H1 (cell line): ENCODE results near the gene RASGRP1. TPM values are rescaled to one million over a fixed set of nuclear protein-coding genes. Genes with fewer than 3 reads are reported as not detected.

Experiments used
- CTCF ChIA-PET: fragments of 300-600 bp; sonication (Branson Sonifier 250); formaldehyde crosslinking; loops from one replicate; lab custom pipeline; 2021; ENCODE audit not compliant: partially characterized antibody; lab: Charles Lee
- POLR2A ChIA-PET: fragments of 300-600 bp; sonication (Branson Sonifier 250); formaldehyde crosslinking; loops from one replicate; lab custom pipeline; 2021; ENCODE audit warnings: inconsistent platforms; ENCODE audit not compliant: partially characterized antibody; lab: Charles Lee
- DNase-seq, 2 experiments: peaks; one replicate each; pipeline versions ENCODE4 v3.0.0 to v3.0.0-alpha.2; 2010 to 2022; ENCODE audit warnings: low spot score in 2 of 2, low read depth in 1 of 2, mixed read lengths in 1 of 2
- FAIRE-seq: peaks from 2 replicates; lab custom pipeline; 2011; peaks lifted over from hg19 to GRCh38; lab: Jason Lieb, UNC
- H2AFZ ChIP-seq: 2 replicates; pipeline ENCODE4 v1.8.1; 2012; ENCODE audit warnings: low read length, inconsistent platforms
- H2AK5ac ChIP-seq: 2 replicates; pipeline ENCODE4 v1.6.1; 2013; ENCODE audit warnings: low read depth, low read length
- H2BK120ac ChIP-seq: replicated peaks from 2 replicates; pipeline ENCODE3; 2013; ENCODE audit warnings: low read depth, low read length, inconsistent platforms
- H2BK12ac ChIP-seq: 2 replicates; pipeline ENCODE4 v1.6.1; 2013; ENCODE audit warnings: low read depth, low read length
- H2BK15ac ChIP-seq: 2 replicates; pipeline ENCODE4 v1.6.1; 2013; ENCODE audit warnings: low read length
- H2BK20ac ChIP-seq: 2 replicates; pipeline ENCODE4 v1.6.1; 2013; ENCODE audit warnings: low read length
- H2BK5ac ChIP-seq: 2 replicates; pipeline ENCODE4 v1.6.1; 2013; ENCODE audit warnings: low read depth, low read length
- H3K14ac ChIP-seq: 2 replicates; pipeline ENCODE4 v1.6.1; 2013; ENCODE audit warnings: inconsistent platforms; ENCODE audit not compliant: insufficient read length
- H3K18ac ChIP-seq: 2 replicates; pipeline ENCODE4 v1.6.1; 2013; ENCODE audit warnings: low read length; ENCODE audit errors: extremely low read depth
- H3K23ac ChIP-seq: 2 replicates; pipeline ENCODE4 v1.6.1; 2013; ENCODE audit warnings: inconsistent platforms; ENCODE audit not compliant: insufficient read length
- H3K23me2 ChIP-seq: 2 replicates; pipeline ENCODE4 v1.6.1; 2013; ENCODE audit warnings: low read depth, low read length
- H3K27ac ChIP-seq: 2 replicates; pipeline ENCODE4 v1.6.1; 2011; ENCODE audit warnings: low read depth, low read length, inconsistent platforms
- H3K27me3 ChIP-seq, 4 experiments: replicated peaks in 1 of 4; 1 replicate in 1 of 4; 2 replicates in 3 of 4; pipeline versions ENCODE4 v1.6.1 to v1.8.1; 2011 to 2013; ENCODE audit warnings: low read length in 3 of 4, mild to moderate bottlenecking in 3 of 4, inconsistent platforms in 2 of 4, mixed read lengths in 2 of 4, moderate library complexity in 1 of 4; ENCODE audit not compliant: control insufficient read depth in 3 of 4, insufficient read depth in 3 of 4; ENCODE audit errors: extremely low read depth in 1 of 4
- H3K36me3 ChIP-seq, 4 experiments: 2 replicates each; pipeline versions ENCODE4 v1.6.1 to v1.8.1; 2011 to 2013; ENCODE audit warnings: mild to moderate bottlenecking in 4 of 4, low read length in 3 of 4, moderate library complexity in 2 of 4, control low read depth in 1 of 4, inconsistent platforms in 1 of 4; ENCODE audit not compliant: insufficient read depth in 4 of 4, control insufficient read depth in 2 of 4
- H3K4ac ChIP-seq: replicated peaks from 2 replicates; pipeline ENCODE3; 2013; ENCODE audit warnings: low read length, low read depth, mixed read lengths, inconsistent platforms; ENCODE audit not compliant: insufficient read length
- H3K4me1 ChIP-seq, 4 experiments: replicated peaks in 1 of 4; 1 replicate in 1 of 4; 2 replicates in 3 of 4; pipeline versions ENCODE4 v1.6.1 to v1.8.1; 2011 to 2013; ENCODE audit warnings: low read length in 3 of 4, inconsistent platforms in 2 of 4, mixed read lengths in 1 of 4; ENCODE audit not compliant: insufficient read depth in 4 of 4, control insufficient read depth in 3 of 4
- H3K4me2 ChIP-seq, 2 experiments: 2 replicates each; pipeline versions ENCODE4 v1.6.1 to v1.8.1; 2011 to 2013; ENCODE audit warnings: low read depth in 2 of 2, low read length in 2 of 2, control low read depth in 1 of 2, inconsistent platforms in 1 of 2, mild to moderate bottlenecking in 1 of 2; ENCODE audit not compliant: insufficient read depth in 1 of 2
- H3K4me3 ChIP-seq, 4 experiments: fragments of 200-600, 300-600 bp in 1 of 4; sonication (generic), shearing (Covaris generic), sonication (Bioruptor Twin) in 1 of 4; 2 replicates each; pipeline versions ENCODE4 v1.5.1 to v1.8.1; 2011 to 2016; ENCODE audit warnings: low read length in 4 of 4, low read depth in 3 of 4, control low read depth in 2 of 4, inconsistent platforms in 2 of 4, mild to moderate bottlenecking in 2 of 4, mixed read lengths in 1 of 4, moderate library complexity in 1 of 4; ENCODE audit not compliant: insufficient read depth in 2 of 4; ENCODE audit errors: extremely low read depth in 1 of 4
- H3K56ac ChIP-seq: replicated peaks from 2 replicates; pipeline ENCODE3; 2013; ENCODE audit warnings: low read depth, mild to moderate bottlenecking, mixed read lengths, low read length, inconsistent platforms; ENCODE audit not compliant: insufficient read length
- H3K79me1 ChIP-seq: 2 replicates; pipeline ENCODE4 v1.6.1; 2013; ENCODE audit warnings: low read depth, low read length, control low read depth
- H3K79me2 ChIP-seq, 2 experiments: 2 replicates each; pipeline versions ENCODE4 v1.6.1 to v1.8.1; 2012 to 2013; ENCODE audit warnings: low read length in 2 of 2, mild to moderate bottlenecking in 2 of 2, inconsistent platforms in 1 of 2; ENCODE audit not compliant: insufficient read depth in 2 of 2, control insufficient read depth in 1 of 2
- H3K9ac ChIP-seq, 4 experiments: replicated peaks in 1 of 4; 1 replicate in 1 of 4; 2 replicates in 3 of 4; pipeline versions ENCODE4 v1.6.1 to v1.8.1; 2011 to 2013; ENCODE audit warnings: low read depth in 3 of 4, low read length in 3 of 4, control low read depth in 2 of 4, mild to moderate bottlenecking in 2 of 4, moderate library complexity in 2 of 4, inconsistent platforms in 1 of 4; ENCODE audit errors: extremely low read depth in 1 of 4
- H3K9me3 ChIP-seq, 2 experiments: 2 replicates each; pipeline versions ENCODE4 v1.6.1 to v1.8.1; 2012 to 2013; ENCODE audit warnings: mild to moderate bottlenecking in 2 of 2, moderate library complexity in 2 of 2, control low read depth in 1 of 2, inconsistent platforms in 1 of 2, low read depth in 1 of 2, low read length in 1 of 2, mixed read lengths in 1 of 2; ENCODE audit not compliant: insufficient read depth in 2 of 2
- H4K20me1 ChIP-seq, 2 experiments: replicated peaks in 1 of 2; 2 replicates each; pipeline versions ENCODE3 to v1.8.1; 2011 to 2013; ENCODE audit warnings: inconsistent platforms in 2 of 2, low read length in 2 of 2, mild to moderate bottlenecking in 1 of 2; ENCODE audit not compliant: insufficient read depth in 2 of 2, control insufficient read depth in 1 of 2
- H4K5ac ChIP-seq: 2 replicates; pipeline ENCODE4 v1.6.1; 2013; ENCODE audit warnings: low read length, low read depth, mixed read lengths, inconsistent platforms; ENCODE audit not compliant: insufficient read length
- H4K8ac ChIP-seq: 2 replicates; pipeline ENCODE4 v1.8.0; 2013; ENCODE audit warnings: mild to moderate bottlenecking, moderate library complexity, low read length, inconsistent platforms; ENCODE audit not compliant: insufficient read depth; ENCODE audit errors: extremely low read depth
- H4K91ac ChIP-seq: replicated peaks from 2 replicates; pipeline ENCODE3; 2013; ENCODE audit warnings: low read length, mixed read lengths, inconsistent platforms; ENCODE audit not compliant: insufficient read length
- CEBPB ChIP-seq: IDR thresholded peaks from 2 replicates; pipeline ENCODE4 v1.6.1; 2012; ENCODE audit warnings: low read depth, low read length
- CHD1 ChIP-seq: IDR thresholded peaks from 2 replicates; pipeline ENCODE4 v1.6.1; 2012; ENCODE audit warnings: low read depth, low read length, improper control_type of control experiment
- CHD2 ChIP-seq: IDR thresholded peaks from 2 replicates; pipeline ENCODE4 v1.6.1; 2012; ENCODE audit warnings: low read length, improper control_type of control experiment
- GTF2F1 ChIP-seq: IDR thresholded peaks from 2 replicates; pipeline ENCODE4 v1.6.1; 2012; ENCODE audit warnings: low read depth, low read length, improper control_type of control experiment, borderline replicate concordance
- JUND ChIP-seq: IDR thresholded peaks from 2 replicates; pipeline ENCODE4 v1.6.1; 2011; ENCODE audit warnings: mild to moderate bottlenecking, improper control_type of control experiment, low read length
- PHF8 ChIP-seq: fragments of 200-600 bp; sonication (generic); conservative IDR thresholded peaks from 2 replicates; pipeline ENCODE4 v1.7.1; 2012; ENCODE audit warnings: low read depth, mild to moderate bottlenecking, inconsistent platforms, low read length, moderate library complexity
- POLR2A ChIP-seq, 2 experiments: IDR thresholded peaks; 1 replicate in 1 of 2; 2 replicates in 1 of 2; pipeline ENCODE4 v1.6.1; 2011; ENCODE audit warnings: low read depth in 2 of 2, low read length in 2 of 2, mild to moderate bottlenecking in 2 of 2; ENCODE audit errors: control extremely low read depth in 1 of 2
- POU5F1 ChIP-seq: IDR thresholded peaks from 2 replicates; pipeline ENCODE4 v1.6.1; 2011; ENCODE audit warnings: low read depth, mild to moderate bottlenecking, low read length, moderate library complexity
- RXRA ChIP-seq: IDR thresholded peaks from 2 replicates; pipeline ENCODE4 v1.6.1; 2011; ENCODE audit warnings: low read depth, mild to moderate bottlenecking, low read length, moderate library complexity; ENCODE audit not compliant: insufficient read depth
- SAP30 ChIP-seq: fragments of 300-600 bp; sonication (generic); IDR thresholded peaks from 2 replicates; pipeline ENCODE4 v1.7.1; 2012; ENCODE audit warnings: low read length, moderate library complexity, mild to moderate bottlenecking, inconsistent platforms; ENCODE audit not compliant: insufficient read depth, insufficient replicate concordance
- SIN3A ChIP-seq, 2 experiments: IDR thresholded peaks in 1 of 2; conservative IDR thresholded peaks in 1 of 2; 2 replicates each; pipeline ENCODE4 v1.6.1; 2011 to 2012; ENCODE audit warnings: low read length in 2 of 2, improper control_type of control experiment in 1 of 2, low read depth in 1 of 2, mild to moderate bottlenecking in 1 of 2
- SIX5 ChIP-seq: IDR thresholded peaks from 2 replicates; pipeline ENCODE4 v1.6.1; 2011; ENCODE audit warnings: mild to moderate bottlenecking, low read depth, low read length
- SP1 ChIP-seq: IDR thresholded peaks from 2 replicates; pipeline ENCODE4 v1.6.1; 2011; ENCODE audit warnings: low read depth, low read length
- SUZ12 ChIP-seq: fragments of 200-600 bp; sonication (generic); IDR thresholded peaks from 2 replicates; pipeline ENCODE4 v1.6.1; 2012; ENCODE audit warnings: mild to moderate bottlenecking, inconsistent platforms, low read length, moderate library complexity, mixed read lengths
- WGBS, 2 experiments: shearing (Covaris generic) in 1 of 2; methylation state at CpG; one replicate each; pipeline versions ENCODE4 v1.1.6 to v1.1.7; 2013 to 2015; ENCODE audit warnings: low lambda C conversion rate in 2 of 2, mixed read lengths in 2 of 2, inconsistent platforms in 1 of 2, low coverage in 1 of 2, missing lambda C conversion rate in 1 of 2; ENCODE audit not compliant: insufficient replicate concordance in 2 of 2, insufficient coverage in 1 of 2, insufficient read length in 1 of 2; ENCODE audit errors: extremely low coverage in 1 of 2, missing lambda C conversion rate in 1 of 2; 5-methylcytosine and 5-hydroxymethylcytosine counted together
- polyA plus RNA-seq, 7 experiments: library from polyadenylated mRNA; depleted of rRNA in 3 of 7; stranded (reverse) in 5 of 7; unstranded in 2 of 7; fragments of >200 nt in 5 of 7; fragments of 200-250 nt in 2 of 7; gene quantifications; 1 replicate in 5 of 7; 2 replicates in 1 of 7; 4 replicates in 1 of 7; pipeline versions ENCODE4 v1.2.1 to v1.2.3, GENCODE V29; 2011 to 2013; ENCODE audit warnings: missing spikeins in 2 of 7, mixed read lengths in 2 of 7
- total RNA-seq: library from RNA; stranded (reverse); fragmentation: NEBNext Ultra II Directional; extraction: Animal tissue kit (Norgen Biotek cat#: 25700); gene quantifications from 2 replicates; pipeline ENCODE4 v1.2.1, GENCODE V29; 2021

The RASGRP1 gene
- total and polyA plus RNA-seq, 2 of the 8 experiments (the other 6 are each of a cell fraction or from before 2014, with no cell fraction given): 1.1 to 2.1 TPM

GRCh38 chr15:38559636-38560307 lies 4.8 kb downstream of the RASGRP1 start:
- Histone ChIP-seq H3K27ac (no peak overlapping the region), H2BK5ac (no peak overlapping the region), H4K91ac (no peak overlapping the region), H2BK12ac (no peak overlapping the region), H3K79me2 (no peaks in the 10 kb centered on the region), H4K20me1 (no peaks in the 10 kb centered on the region), H3K18ac (no peak overlapping the region), H2AK5ac (no peak overlapping the region), H4K5ac (no peak overlapping the region), H3K23ac (no peak overlapping the region), H3K27me3 (peaks cover 0 to 10% (median 3%) of the 10 kb centered on the region in 4 experiments; a peak in 5 of 7 replicates), H4K8ac (no peak overlapping the region), H3K56ac (no peak overlapping the region), H3K36me3 (no peaks in the 10 kb centered on the region), H3K4me3 (no peak overlapping the region), H3K4ac (no peak overlapping the region), H3K4me2 (no peak overlapping the region), H3K14ac (no peak overlapping the region), H3K9ac (no peak overlapping the region), H3K4me1 (no peaks in the 10 kb centered on the region; a peak in 1 of 7 replicates), H3K9me3 (no peaks in the 10 kb centered on the region), H2AFZ (no peak overlapping the region), H3K79me1 (no peaks in the 10 kb centered on the region), H2BK20ac (no peak overlapping the region), H2BK15ac (no peak overlapping the region), H2BK120ac (no peak overlapping the region), H3K23me2 (peaks cover 2% of the 10 kb centered on the region)
- POLR2A ChIA-PET: interaction anchor here (1.6 kb wide), 1 partner anchor 34 kb away, joined by 3 read pairs; no protein-coding TSS in a partner anchor
- 88% methylated on average over 7 of the region's 7 CpGs; no CpG with 5 or more reads in 1 of the 2 experiments for WGBS, 2 experiments
- DNase-seq (no peak), FAIRE-seq (no peak)
- CTCF ChIA-PET: interaction anchor here (0.8 to 1.4 kb wide), 4 partner anchors 88 to 127 kb away, joined by 3 to 4 read pairs (median 3); no protein-coding TSS in a partner anchor
- TF ChIP-seq CHD2 (no peak), POU5F1 (no peak), SIX5 (no peak), GTF2F1 (no peak), CEBPB (no peak), SUZ12 (no peak), SP1 (no peak), SAP30 (no peak), SIN3A (conservative IDR thresholded peaks at IDR 0.05 in 1 of 2, IDR thresholded peaks at IDR 0.05 in 1 of 2; ENCODE audit: low read depth in 1 of 2, low read length in 2 of 2) (no peak), PHF8 (no peak), RXRA (no peak), CHD1 (no peak), JUND (no peak), POLR2A (IDR thresholded peaks at IDR 0.05; ENCODE audit: control extremely low read depth in 1 of 2, low read depth in 2 of 2, low read length in 2 of 2) (no peak)
